ENCODE results near the gene ADAMTS10. TPM values are rescaled to one million over a fixed set of nuclear protein-coding genes. Genes with fewer than 3 reads are reported as not detected.
A peak's percentile ranks its signal among the peaks of the same experiment; 100 is the strongest.
"Not testable (repeated sequence)": the region's sequence is repeated elsewhere in the genome, so short reads cannot be mapped to it uniquely, and the experiment has no call there.

The ADAMTS10 gene
- total RNA-seq, 1 donor from 2014 or later, result 10.0 TPM

DNA sequence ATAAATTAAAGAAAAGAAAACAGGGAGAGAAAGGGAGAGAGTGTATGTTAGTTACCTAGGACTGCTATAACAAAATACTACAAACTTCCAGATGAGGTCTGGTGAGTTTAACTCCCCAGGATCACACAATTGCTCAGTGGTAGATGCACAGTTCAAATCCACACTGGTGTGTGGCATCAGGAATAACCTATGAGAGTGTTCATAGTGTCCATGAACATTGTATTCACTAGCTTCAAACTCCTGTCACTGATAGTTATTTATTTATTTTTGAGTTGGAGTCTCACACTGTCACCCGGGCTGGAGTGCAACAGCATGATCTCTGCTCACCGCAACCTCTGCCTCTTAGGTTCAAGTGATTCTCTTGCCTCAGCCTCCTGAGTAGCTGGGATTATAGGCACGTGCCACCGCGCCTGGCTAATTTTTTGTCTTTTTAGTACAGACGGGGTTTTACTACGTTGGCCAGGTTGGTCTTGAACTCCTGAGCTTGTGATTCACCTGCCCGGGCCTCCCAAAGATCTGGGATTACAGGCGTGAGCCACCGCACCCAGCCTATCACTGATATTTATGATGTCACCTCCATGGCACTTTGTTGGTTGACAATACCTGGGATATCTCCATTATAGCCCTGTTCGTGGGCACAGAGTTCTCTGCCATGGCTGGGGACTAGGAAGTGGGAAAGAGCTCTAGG lies 19.6 kb upstream of the ADAMTS10 start, which contains the start of gene NFILZ:
NFILZ (plus strand) TSS at position 638 of the 688 bp plus-strand sequence. CDS start 46,133 bp downstream, outside the sequence.
- no peak for ATAC-seq
- intact Hi-C loops (cut with micrococcal nuclease), result no loop called here

DNA sequence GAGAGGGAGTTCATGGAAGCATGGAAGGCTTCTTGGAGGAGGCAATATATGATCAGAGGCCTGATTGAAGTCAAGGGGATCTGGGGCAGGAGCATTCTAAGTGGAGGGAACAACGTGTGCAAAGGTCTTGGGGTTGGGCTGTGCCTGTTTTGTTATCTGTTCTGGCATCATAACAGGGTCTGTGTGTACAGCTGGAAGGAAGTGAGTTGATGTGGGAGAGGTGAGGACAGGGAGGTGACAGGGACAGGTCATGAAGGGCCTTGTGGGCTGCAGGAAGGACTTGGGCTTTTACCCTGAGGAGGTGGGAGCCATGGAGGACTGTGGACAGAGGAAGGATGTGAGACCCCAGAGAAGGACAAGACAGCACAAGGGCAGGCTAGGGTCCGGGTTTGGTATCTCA lies 18.7 kb upstream of the ADAMTS10 start:
- intact Hi-C loops (cut with micrococcal nuclease), result no loop called here
- DNase-seq, result no peak
- no peak for ATAC-seq

More for the DNA sequence above, 19.6 kb upstream of the ADAMTS10 start, which contains the start of gene NFILZ:
- no peak for DNase-seq

DNA sequence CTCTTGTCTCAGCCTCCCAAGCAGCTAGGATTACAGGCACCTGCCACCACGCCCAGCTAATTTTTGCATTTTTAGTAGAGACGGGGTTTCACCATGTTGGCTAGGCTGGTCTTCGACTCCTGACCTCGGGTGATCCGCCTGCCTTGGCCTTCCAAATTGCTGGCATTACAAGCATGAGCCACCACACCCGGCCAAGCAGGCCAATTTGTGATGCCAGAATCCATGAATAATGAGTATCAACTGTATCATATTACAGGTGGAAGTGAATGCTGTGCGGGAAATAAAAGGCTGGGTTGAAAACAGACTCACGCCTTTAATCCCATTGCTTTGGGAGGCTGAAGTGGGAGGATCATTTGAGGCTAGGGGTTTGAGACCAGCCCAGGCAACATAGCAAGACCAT lies 16.3 kb upstream of the ADAMTS10 start:
- no peak for DNase-seq
- ATAC-seq, result no peak
- intact Hi-C loops (cut with micrococcal nuclease), result no loop called here

DNA sequence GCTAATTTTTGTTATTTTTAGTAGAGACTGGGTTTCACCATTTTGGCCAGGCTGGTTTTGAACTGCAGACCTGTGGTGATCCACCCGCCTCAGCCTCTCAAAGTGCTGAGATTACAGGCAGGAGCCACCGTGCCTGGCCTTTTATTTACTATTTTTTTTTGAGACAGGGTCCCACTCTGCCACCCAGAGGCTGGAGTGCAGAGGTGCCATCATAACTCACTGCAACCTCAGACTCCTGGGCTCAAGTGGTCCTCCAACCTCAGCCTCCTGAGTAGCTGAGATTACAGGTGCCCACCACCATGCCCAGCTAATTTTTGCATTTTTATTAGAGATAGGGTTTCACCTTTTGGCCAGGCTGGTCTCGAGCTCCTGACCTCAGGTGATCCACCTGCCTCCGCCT lies 12.4 kb upstream of the ADAMTS10 start:
- ATAC-seq; intact Hi-C loops (cut with micrococcal nuclease); DNase-seq: not testable (repeated sequence)

DNA sequence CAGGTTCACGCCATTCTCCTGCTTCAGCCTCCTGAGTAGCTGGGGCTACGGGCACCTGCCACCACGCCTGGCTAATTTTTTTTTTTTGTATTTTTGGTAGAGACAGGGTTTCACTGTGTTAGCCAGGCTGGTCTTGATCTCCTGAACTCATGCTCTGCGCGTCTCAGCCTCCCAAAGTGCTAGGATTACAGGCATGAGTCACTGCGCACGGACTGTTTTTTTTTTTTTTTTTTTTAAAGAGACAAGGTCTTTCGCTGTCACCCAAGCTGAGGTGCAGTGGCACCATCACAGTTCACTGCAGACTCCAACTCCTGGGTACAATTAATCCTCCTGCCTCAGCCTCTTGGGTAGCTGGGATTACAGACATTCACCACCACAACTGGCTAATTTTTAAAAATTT lies 8.2 kb upstream of the ADAMTS10 start:
- intact Hi-C loops (cut with micrococcal nuclease), result no loop called here
- DNase-seq (no peak), ATAC-seq (no peak)

DNA sequence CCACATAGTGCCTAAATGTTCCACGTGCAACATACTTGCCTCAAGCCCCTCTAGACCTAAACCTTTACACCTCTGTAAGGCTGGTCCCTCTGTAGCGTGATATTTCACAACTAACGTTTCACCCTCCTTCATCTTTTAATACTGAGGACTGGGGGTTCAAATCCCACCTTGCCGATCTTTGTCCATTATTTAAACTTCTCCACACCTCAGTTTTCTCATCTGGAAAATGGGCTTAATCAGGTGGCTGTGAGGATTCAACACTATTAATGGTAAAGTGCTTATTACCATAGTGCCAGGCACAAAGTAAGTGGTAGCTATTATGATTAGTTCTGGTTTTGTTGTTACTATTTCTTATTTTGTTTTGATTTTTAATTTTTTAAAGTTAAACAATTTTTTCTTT lies 7.5 kb upstream of the ADAMTS10 start:
- intact Hi-C loops (cut with micrococcal nuclease), result no loop called here
- ATAC-seq (no peak), DNase-seq (no peak)

DNA sequence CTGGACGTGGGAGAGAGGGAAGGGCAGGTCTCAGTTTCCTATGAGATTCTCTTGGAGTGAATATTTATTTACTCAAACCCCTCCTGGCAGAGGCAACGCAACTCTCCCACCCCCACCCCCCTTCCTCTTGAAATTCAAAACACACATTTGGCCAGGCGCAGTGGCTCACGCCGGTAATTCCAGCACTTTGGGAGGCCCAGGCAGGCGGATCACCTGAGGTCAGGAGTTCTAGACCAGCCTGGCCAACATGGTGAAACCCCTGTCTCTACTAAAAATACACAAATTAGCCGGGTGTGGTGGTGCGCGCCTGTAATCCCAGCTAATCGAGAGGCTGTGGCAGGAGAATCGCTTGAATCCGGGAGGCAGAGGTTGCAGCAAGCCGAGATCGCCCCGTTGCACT lies 6.8 kb upstream of the ADAMTS10 start:
- DNase-seq; intact Hi-C loops (cut with micrococcal nuclease): not testable (repeated sequence)

DNA sequence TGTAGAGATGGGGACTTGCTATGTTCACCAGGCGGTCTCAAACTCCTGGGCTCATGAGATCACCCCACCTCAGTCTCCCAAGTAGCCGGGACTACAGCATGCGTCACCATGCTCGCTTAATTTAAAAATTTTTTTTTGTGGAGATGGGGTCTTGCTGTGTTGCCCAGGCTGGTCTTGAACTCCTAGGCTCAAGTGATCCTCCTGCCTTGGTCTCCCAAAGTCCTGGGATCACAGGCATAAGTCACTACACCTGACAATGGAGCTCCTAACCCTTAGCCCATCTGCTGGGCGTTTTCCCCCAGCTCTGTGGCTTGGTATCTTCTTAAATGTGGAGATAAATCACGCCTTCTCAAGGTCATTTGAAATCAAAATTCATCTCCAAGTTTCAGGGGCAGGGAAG lies 6.3 kb upstream of the ADAMTS10 start:
- no peak for DNase-seq
- intact Hi-C loops (cut with micrococcal nuclease), result no loop called here
- no peak for ATAC-seq

More for the DNA sequence above, 6.8 kb upstream of the ADAMTS10 start:
- not testable (repeated sequence) for ATAC-seq

DNA sequence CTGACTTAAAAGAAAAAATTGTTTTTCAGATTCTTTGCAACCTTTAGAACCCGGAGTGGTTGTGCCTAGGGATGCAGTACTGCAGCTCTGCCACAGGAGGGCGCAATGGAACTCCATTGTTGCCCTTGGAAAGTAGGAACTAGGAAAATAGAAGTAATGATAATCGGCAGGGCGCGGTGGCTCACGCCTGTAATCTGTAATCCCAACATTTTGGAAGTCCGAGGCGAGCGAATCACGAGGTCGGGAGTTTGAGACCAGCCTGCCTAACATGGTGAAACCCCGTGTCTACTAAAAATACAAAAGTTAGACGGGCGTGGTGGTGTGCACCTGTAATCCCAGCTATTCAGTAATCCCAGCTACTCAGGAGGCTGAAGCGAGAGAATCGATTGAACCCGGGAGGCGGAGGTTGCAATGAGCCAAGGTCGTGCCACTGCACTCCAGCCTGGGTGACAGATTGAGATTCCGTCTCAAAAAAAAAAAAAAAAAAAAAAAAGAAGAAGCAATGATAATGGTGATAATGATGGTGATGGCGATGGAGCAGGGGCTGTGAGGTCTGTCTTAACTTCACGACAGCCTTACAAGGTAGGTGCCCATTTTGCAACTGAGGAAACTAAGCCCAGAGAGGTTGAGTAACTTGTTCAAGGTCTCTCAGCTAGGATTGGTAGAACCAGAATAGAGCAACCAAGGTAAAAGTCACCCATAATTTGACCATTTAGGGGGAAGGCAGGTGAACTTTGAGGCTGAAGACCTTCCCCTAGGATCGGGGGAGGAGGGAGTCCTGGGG lies 5.5 kb upstream of the ADAMTS10 start:
- DNase-seq, result peak; percentile 61
- ATAC-seq, result no peak
- intact Hi-C loops (cut with micrococcal nuclease), result no loop called here

DNA sequence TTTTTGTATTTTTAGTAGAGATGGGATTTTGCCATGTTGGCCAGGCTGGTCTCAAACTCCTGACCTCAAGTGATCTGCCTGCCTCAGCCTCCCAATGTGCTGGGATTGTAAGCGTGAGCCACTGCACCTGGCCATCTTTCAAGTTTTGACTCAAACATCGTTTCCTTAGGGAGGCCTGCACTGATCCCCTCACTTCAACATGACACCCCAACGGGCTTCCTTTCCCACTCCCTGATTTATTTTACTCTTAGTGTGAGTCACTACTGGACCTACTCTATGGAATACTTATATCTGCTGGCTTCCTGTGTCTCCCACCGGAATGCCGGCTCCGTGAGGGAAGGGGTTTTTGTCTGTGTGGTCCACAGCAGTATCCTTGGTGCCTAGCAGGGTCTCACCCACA lies 4.5 kb upstream of the ADAMTS10 start:
- intact Hi-C loops (cut with micrococcal nuclease), result no loop called here
- ATAC-seq (no peak), DNase-seq (no peak)

DNA sequence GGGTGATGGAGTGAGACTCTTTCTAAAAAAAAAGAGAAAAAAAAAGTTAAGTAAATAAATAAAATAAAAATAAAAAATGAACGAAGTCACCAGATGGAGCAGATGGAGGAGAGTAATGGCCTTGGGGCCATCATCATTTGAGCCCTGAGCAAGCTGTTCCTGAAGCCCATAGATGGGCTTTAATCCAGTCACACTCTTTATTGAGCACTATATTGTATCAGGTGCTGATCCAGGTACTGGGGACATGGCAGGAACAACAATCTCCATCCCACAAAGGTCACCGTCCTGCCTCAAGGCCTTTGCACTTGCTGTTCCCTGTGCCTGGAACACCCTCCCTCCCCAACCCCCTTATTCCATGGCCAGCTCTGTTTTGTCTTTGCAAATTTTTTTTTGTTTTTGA lies 3.9 kb upstream of the ADAMTS10 start:
- intact Hi-C loops (cut with micrococcal nuclease), result no loop called here
- ATAC-seq (no peak), DNase-seq (no peak)

DNA sequence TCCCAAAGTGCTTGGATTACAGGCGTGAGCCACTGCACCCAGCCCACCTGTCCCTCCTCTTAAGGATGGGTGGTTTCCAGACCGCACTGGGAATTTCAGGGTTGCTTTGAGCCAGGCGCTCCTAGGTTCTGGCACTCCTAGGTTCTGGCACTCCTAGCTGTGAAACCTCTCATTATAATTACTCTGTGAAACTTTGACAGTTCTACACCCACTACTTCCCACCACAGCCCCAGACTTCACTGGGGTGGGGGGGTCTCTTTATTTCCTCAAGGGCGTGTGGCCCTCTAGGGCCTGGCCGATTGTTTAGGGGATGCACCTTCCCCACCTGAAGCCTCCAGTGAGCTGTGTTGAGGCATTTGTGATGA lies 2.3 kb upstream of the ADAMTS10 start:
- DNase-seq (no peak), ATAC-seq (no peak)
- intact Hi-C loops (cut with micrococcal nuclease), result no loop called here

DNA sequence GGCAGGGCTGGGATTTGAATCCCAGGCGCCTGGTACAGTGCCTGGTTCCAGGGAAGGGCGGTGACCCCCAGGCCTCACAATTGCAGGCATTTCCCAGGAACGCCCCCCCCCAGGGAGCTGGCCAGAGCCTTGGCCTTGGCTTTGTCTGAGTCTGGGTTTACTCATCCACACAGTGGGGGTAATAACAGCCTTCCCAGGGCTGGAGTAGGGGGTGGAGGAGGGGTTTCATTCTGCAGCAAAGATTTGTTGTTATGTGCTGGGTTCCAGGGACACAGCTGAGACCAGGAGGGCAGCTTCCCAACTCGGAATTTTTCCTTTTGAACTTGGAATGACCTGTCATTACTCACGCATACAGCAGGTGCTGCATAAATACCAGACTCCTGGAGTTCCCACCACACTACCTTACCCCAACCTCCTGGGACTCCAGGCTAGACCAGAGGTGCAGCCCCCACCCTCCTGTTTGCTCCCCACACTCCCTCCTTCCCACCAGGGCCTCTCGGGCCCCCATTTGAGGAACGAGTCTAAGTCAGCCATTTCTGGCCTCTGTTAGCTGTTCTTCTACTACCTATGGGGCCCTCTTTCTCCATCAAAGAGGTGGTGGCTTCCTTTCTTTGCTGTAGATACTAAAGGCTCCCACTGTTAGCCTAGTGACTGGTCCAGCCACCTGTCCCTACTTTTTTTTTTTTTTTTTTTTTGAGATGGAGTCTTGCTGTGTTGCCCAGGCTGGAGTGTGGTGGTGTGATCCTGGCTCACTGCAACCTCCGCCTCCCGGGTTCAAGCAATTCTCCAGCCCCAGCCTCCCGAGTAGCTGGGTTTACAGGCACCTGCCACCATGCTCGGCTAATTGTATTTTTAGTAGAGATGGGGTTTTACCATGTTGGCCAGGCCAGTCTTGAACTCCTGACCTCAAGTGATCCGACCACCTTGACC lies 1.6 kb upstream of the ADAMTS10 start:
- intact Hi-C loops (cut with micrococcal nuclease), result no loop called here
- DNase-seq, result peak; percentile 80
- peak; percentile 63 for ATAC-seq

DNA sequence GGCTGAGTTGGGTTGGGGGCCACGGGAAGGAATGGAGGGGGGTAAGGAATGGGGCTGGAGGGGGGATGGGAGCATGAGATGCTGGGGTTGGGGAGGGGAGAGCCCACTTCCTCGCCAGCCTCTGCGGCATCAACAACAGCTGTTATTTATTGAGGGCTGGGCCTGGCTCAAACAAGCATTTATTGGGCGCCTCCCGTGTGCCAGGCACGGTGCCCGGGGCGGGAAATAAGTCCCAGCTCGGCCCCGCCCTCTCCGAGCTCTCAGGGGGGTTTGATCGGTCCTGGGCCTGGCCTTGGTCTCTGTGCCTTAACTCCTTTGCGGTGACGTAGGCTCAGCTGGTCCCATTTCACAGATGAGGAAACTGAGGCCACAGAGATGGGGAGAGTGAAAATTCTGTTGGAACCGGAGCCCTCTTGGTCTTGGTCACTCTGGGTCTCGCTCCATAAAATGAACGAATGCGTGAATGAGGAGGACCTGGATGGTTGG lies 919 bp upstream of the ADAMTS10 start:
- no peak for ATAC-seq
- peak; percentile 55 for DNase-seq
- intact Hi-C loops (cut with micrococcal nuclease), result no loop called here

DNA sequence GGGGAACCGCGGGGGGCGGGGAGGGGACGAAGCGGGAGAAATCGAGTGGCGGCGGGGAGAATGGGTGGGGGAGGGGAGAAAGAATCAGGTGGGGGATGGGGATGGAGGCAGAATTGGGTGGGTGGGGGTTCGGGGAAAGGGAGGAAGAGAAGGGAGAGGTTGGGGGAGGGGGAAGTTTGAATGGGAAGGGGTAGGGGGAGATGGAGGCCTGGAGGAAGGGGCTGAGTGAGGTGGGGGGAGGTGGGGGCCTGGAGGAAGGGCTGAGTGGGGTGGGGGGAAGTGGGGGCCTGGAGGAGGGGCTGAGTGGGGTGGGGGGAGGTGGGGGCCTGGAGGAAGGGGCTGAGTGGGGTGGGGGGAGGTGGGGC lies 403 bp upstream of the ADAMTS10 start:
- ATAC-seq, result no peak
- DNase-seq, result no peak
- intact Hi-C loops (cut with micrococcal nuclease), result no loop called here

DNA sequence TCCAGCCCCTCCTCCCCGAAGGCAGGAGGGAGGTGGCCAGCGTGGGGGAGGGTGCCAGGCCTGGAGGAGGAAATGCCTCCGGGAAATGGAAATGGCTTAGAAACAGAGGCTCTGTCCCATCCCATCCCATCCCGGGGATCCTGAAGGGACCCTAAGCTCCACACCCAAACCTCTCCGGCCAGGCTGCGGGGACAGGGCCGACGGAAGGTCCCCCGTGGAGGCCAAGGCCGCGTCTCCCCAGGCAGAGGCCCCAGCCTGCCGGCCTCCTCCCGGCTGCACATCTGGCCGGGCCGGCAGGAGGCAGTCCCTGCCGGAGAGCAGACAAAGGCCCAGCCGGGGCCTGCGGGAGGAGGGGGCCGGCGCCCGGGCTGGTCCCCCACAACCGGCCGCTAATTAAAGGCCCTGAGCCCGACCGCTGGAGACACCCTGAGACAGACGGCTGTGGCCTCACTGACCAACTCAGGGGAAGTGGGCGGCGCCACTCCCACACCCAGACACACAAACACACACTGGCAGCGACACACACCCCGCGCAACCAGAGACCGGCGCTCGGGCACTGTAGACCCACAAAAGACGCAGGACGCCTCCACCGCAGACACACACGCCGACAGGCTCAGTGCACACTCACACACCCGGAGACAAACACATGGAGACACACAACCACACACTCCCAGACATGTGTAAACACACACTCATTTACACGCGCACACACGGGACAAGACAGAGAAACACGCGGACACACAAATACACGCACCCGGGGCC lies 1.1 kb downstream of the ADAMTS10 start:
- intact Hi-C loops (cut with micrococcal nuclease), result no loop called here
- DNase-seq, result peak; percentile 79
- ATAC-seq, result peak; percentile 64

DNA sequence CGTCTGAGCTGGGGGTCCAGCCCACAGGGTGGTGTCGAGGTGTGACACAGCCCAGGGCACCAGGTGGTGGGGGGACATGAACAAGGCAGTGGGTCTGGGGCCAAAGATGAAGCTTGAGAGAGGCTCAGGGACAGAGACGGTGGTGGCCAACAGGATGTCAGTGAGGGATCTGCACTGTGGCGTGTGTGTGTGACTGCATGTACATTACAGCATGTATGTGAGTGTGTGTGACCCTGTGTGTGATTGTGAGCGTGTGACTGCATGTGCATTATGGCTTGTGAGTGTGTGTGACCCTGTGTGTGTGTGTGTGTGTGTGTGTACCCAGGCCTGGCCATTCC lies 1.6 kb downstream of the ADAMTS10 start:
- no peak for ATAC-seq
- DNase-seq, result no peak
- intact Hi-C loops (cut with micrococcal nuclease), result no loop called here

DNA sequence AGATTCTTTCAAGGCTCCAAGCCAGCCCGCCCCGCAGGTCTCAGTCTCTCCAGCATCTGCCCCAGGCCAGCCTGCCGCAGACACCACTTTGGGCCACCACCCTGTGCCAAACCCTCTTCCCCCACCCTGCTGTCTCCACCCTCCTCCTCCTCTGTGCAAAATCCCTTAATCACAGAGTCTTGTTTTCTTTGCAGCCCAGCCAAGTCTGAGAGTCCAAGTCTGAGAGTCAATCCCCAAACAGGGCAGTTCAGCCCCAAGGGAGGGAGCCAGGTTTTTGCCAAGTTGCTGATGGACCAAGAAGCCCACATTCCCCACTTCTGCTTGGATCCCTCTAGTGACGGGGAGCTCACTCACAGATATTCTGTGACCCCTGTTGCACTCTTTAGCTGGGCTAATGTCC lies 3.1 kb downstream of the ADAMTS10 start:
- ATAC-seq (peak; percentile 54), DNase-seq (peak; percentile 59)
- intact Hi-C loops (cut with micrococcal nuclease), result no loop called here

DNA sequence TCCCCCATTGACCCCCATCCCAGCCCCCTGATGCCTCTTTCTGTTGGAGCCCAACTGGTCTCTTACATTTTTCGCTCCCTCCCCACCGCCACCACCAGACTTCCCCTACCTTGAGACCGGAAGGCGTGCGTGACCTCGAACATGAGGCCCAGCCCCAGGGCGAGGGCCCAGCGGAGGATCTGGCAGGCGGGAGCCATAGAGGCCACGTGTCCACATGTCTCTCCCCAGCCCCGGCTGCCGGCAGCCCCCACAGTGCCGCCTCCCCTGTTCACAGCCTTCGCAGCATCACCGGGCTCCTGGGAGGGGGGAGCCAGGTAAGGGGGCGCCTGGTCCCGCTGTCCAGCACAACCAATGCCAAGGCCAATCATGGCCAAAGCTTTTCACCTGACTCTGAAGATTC lies 5.0 kb downstream of the ADAMTS10 start:
- no peak for DNase-seq
- ATAC-seq, result no peak
- intact Hi-C loops (cut with micrococcal nuclease), result no loop called here

Measured in left ventricle myocardium superior (tissue), 1 donor.